Transverse colon (tissue), 4 donors: ENCODE measurements around the gene PKIG. TPM values are rescaled to one million over a fixed set of nuclear protein-coding genes. Genes with fewer than 3 reads are reported as not detected.

Source experiments
- DNase-seq: peaks from one replicate; pipeline ENCODE4 v3.0.0-alpha.2; 2019
- H3K27ac ChIP-seq, 4 donors: fragments of 200-600 bp; sonication (generic); 2 replicates each; pipeline ENCODE4 v1.5.1; 2016 to 2018; ENCODE audit warnings: inconsistent platforms in 4 of 4
- H3K27me3 ChIP-seq: fragments of 200-600 bp; sonication (generic); 2 replicates; pipeline ENCODE4 v1.5.1; 2017; ENCODE audit warnings: inconsistent platforms
- H3K36me3 ChIP-seq, 4 donors: fragments of 200-600 bp; sonication (generic); 2 replicates each; pipeline ENCODE4 v1.5.1; 2017 to 2019; ENCODE audit warnings: inconsistent platforms in 4 of 4
- H3K4me1 ChIP-seq, 4 donors: fragments of 200-600 bp; sonication (generic); 2 replicates each; pipeline ENCODE4 v1.5.1; 2017 to 2020; ENCODE audit warnings: inconsistent platforms in 4 of 4
- H3K4me3 ChIP-seq, 4 donors: fragments of 200-600 bp; sonication (generic); 1 replicate in 1 of 4; 2 replicates in 3 of 4; pipeline versions ENCODE4 v1.5.1 to v1.6.1; 2017 to 2019; ENCODE audit warnings: inconsistent platforms in 4 of 4
- H3K9me3 ChIP-seq, 2 donors: fragments of 200-600 bp; sonication (generic); 2 replicates each; pipeline ENCODE4 v1.5.1; 2017 to 2019; ENCODE audit warnings: inconsistent platforms in 2 of 2
- CTCF ChIP-seq, 5 experiments: fragments of 200-600 bp in 3 of 5; fragments of 450-650 bp in 2 of 5; sonication (generic) in 3 of 5; IDR thresholded peaks; 1 replicate in 2 of 5; 2 replicates in 3 of 5; pipeline ENCODE4 v1.5.1; 2016 to 2017; ENCODE audit warnings: antibody characterized with exemption in 5 of 5, inconsistent platforms in 3 of 5, mild to moderate bottlenecking in 2 of 5, moderate library complexity in 1 of 5
- EP300 ChIP-seq: sonication (generic); formaldehyde crosslinking; IDR thresholded peaks from one replicate; pipeline ENCODE4 v1.6.1; 2017; ENCODE audit warnings: antibody characterized with exemption, low read depth
- POLR2A ChIP-seq: fragments of 450-650 bp; IDR thresholded peaks from one replicate; pipeline ENCODE4 v1.6.1; 2016; ENCODE audit warnings: antibody characterized with exemption, mild to moderate bottlenecking, moderate library complexity
- POLR2AphosphoS5 ChIP-seq, 3 donors: sonication (generic); formaldehyde crosslinking; IDR thresholded peaks; one replicate each; pipeline ENCODE4 v1.6.1; 2016; ENCODE audit warnings: antibody characterized with exemption in 3 of 3
- WGBS, 2 donors: methylation state at CpG; one replicate each; pipeline ENCODE4 v1.1.5; 2018; ENCODE audit warnings: low coverage in 1 of 2; 5-methylcytosine and 5-hydroxymethylcytosine counted together
- in situ Hi-C, 4 donors: fragments of 200-750 bp; cut with MboI; loops; one replicate each; pipeline versions ENCODE4 v1.15.0 to v1.15.1; 2017; ENCODE audit warnings: low sequenced_read_pairs in 3 of 4, low pct_ligation_motif_present in 1 of 4, low pct_unique_long_range_greater_than_20kb in 1 of 4
- intact Hi-C: fragments of 100-400 bp; cut with DNase I; formaldehyde crosslinking; loops from one replicate; pipeline ENCODE4 v1.15.1; 2023; ENCODE audit warnings: low total_unique reads
- total RNA-seq, 4 donors: library from RNA; depleted of rRNA; stranded (reverse); fragments of >200 nt; gene quantifications; one replicate each; pipeline ENCODE4 v1.1.0, GENCODE V29; 2016

The PKIG gene
- total RNA-seq, 4 donors from 2014 or later: 40.8 to 106 (median 80.4) TPM

- H3K27ac ChIP-seq: peak overlapping the region; percentile 80 to 93 (median 88)
- in situ Hi-C loops: no loop called here
- H3K36me3 ChIP-seq: no peaks in the 10 kb centered on the region
- H3K4me1 ChIP-seq: peaks cover 44 to 86% (median 61%) of the 10 kb centered on the region in 4 donors
- no peak for DNase-seq
- WGBS, 2 donors: 64 to 100% methylated on average over 1 to 4 of the region's 4 CpGs
- intact Hi-C loops: no loop called here
- H3K4me3 ChIP-seq: no peak overlapping the region
- H3K27me3 ChIP-seq: no peaks in the 10 kb centered on the region
- no peak for TF ChIP-seq POLR2AphosphoS5 (IDR thresholded peaks at IDR 0.05)
- no peak for TF ChIP-seq POLR2A
- peak in 1 of 5 experiments; percentile 17 for TF ChIP-seq CTCF (IDR thresholded peaks at IDR 0.05)
- no peaks in the 10 kb centered on the region for H3K9me3 ChIP-seq
Measured at GRCh38 chr20:44598423-44599305, 16.3 kb downstream of the PKIG start.

DNA sequence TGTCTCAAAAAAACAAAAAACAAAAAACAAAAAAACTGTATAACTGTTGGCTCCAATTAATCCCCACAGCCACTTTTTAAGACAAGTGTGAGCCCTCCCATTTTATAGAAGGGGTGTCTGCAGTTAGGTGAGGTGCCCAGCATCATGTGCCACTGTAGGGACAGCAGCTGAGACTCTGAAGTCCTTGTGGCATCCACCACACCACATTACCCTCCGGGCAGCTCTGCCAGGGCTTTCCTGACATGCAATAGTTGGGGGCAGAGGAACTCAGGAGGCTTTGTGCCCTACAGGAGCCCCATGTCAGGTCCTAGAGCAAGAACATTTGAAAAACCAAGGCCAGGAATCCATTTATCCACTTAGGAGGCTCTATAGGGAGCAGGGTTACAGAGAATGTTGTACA, 17.3 kb downstream of the PKIG start:
- Histone ChIP-seq H3K36me3 (no peaks in the 10 kb centered on the region), H3K4me1 (peaks cover 44 to 75% (median 56%) of the 10 kb centered on the region in 4 donors), H3K27ac (peak overlapping the region; percentile 80 to 93 (median 88)), H3K9me3 (no peaks in the 10 kb centered on the region), H3K27me3 (no peaks in the 10 kb centered on the region), H3K4me3 (no peak overlapping the region)
- DNase-seq: no peak
- TF ChIP-seq POLR2A (no peak), CTCF (IDR thresholded peaks at IDR 0.05) (no peak), EP300 (no peak), POLR2AphosphoS5 (IDR thresholded peaks at IDR 0.05) (no peak)
- 88% methylated on average over 1 of the region's 1 CpG; no CpG with 5 or more reads in 1 of the 2 donors for WGBS, 2 donors
- in situ Hi-C loops: loop anchor here (10.0 to 25.0 kb wide), 4 partner anchors 65 to 387 kb away; partner anchors contain the start of gene OSER1 (in 4 of the 4)
- intact Hi-C loops: no loop called here

GRCh38 chr20:44600301-44600700, 17.9 kb downstream of the PKIG start:
- TF ChIP-seq CTCF (IDR thresholded peaks at IDR 0.05) (no peak), POLR2AphosphoS5 (IDR thresholded peaks at IDR 0.05) (no peak), POLR2A (no peak), EP300 (no peak)
- Histone ChIP-seq H3K27ac (peak overlapping the region; percentile 80 to 93 (median 88)), H3K4me3 (no peak overlapping the region), H3K27me3 (no peaks in the 10 kb centered on the region), H3K36me3 (no peaks in the 10 kb centered on the region), H3K4me1 (peaks cover 44 to 69% (median 52%) of the 10 kb centered on the region in 4 donors), H3K9me3 (no peaks in the 10 kb centered on the region)
- DNase-seq: no peak
- intact Hi-C loops (no loop called here), in situ Hi-C loops (loop anchor here (10.0 to 25.0 kb wide), 4 partner anchors 66 to 388 kb away; partner anchors contain the start of gene OSER1 (in 4 of the 4))
- WGBS, 2 donors: 70 to 83% methylated on average over 2 to 4 of the region's 4 CpGs

DNA sequence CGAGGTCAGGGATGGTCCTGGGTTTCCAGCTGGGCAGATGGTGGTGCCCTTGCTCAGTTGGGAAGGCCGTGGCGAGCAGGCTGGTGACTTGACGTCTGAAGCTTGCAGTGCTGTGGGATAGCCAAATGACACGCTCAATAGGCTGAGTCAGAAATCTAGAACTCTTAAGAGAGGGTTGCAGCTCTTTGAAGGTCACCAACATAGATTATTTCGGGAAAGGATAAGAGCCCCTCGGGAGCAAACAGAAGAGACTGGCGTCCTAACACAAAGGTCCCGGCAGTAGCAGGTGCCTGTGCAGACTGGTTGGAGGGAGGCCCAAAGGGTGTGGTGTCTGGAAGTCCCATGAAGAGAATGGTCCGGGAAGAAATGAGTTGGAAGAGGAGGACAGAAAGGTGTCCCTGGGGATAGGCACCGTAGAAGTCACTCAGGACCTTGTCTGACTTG, 18.4 kb downstream of the PKIG start:
- no peaks in the 10 kb centered on the region for H3K36me3 ChIP-seq
- H3K4me3 ChIP-seq: no peak overlapping the region
- no peak for DNase-seq
- H3K27ac ChIP-seq: peak overlapping the region; percentile 80 to 93 (median 88)
- H3K27me3 ChIP-seq: no peaks in the 10 kb centered on the region
- in situ Hi-C loops: loop anchor here (10.0 to 25.0 kb wide), 4 partner anchors 66 to 388 kb away; partner anchors contain the start of gene OSER1 (in 4 of the 4)
- H3K9me3 ChIP-seq: no peaks in the 10 kb centered on the region
- 63 to 64% methylated on average over 10 to 11 of the region's 11 CpGs for WGBS, 2 donors
- TF ChIP-seq CTCF (IDR thresholded peaks at IDR 0.05): no peak
- no peak for TF ChIP-seq EP300
- no peak for TF ChIP-seq POLR2A
- TF ChIP-seq POLR2AphosphoS5 (IDR thresholded peaks at IDR 0.05): no peak
- intact Hi-C loops: no loop called here
- H3K4me1 ChIP-seq: peaks cover 44 to 69% (median 52%) of the 10 kb centered on the region in 4 donors
